IMR-90 (cell line): ENCODE data around the gene RETREG1. TPM values are rescaled to one million over a fixed set of nuclear protein-coding genes. Genes with fewer than 3 reads are reported as not detected.

Experiments
- ATAC-seq: fragments of 200-7000 bp; cut with Tn5 transposase; 2 replicates; pipeline ENCODE4 v1.9.1; 2020; ENCODE audit warnings: low read depth, mild to moderate bottlenecking, moderate library complexity
- BruUV-seq: library from RNA; stranded (reverse); fragments of 400-500 nt; replicated peaks from 2 replicates; lab custom pipeline; 2021; lab: Mats Ljungman, UMichigan
- CTCF ChIA-PET: fragments of 300-600 bp; formaldehyde crosslinking; extraction: SDS; loops from one replicate; lab custom pipeline; 2021; ENCODE audit warnings: antibody characterized with exemption; lab: Yijun Ruan, JAX
- POLR2A ChIA-PET: fragments of 300-600 bp; sonication (Branson Sonifier 250); formaldehyde crosslinking; loops from one replicate; lab custom pipeline; 2022; ENCODE audit warnings: antibody characterized with exemption; ENCODE audit not compliant: unreplicated experiment; lab: Charles Lee
- DNase-seq: peaks from one replicate; pipeline ENCODE4 v3.0.0; 2013
- H2AFZ ChIP-seq: replicated peaks from 2 replicates; pipeline ENCODE3; 2013; ENCODE audit warnings: low read length, mild to moderate bottlenecking; ENCODE audit not compliant: poor library complexity
- H2AK5ac ChIP-seq: 2 replicates; pipeline ENCODE4 v1.6.1; 2013; ENCODE audit warnings: low read depth, low read length, inconsistent platforms
- H2AK9ac ChIP-seq: replicated peaks from 2 replicates; pipeline ENCODE3; 2013; ENCODE audit warnings: mild to moderate bottlenecking, low read depth, low read length, moderate library complexity; ENCODE audit not compliant: poor library complexity
- H2BK120ac ChIP-seq: 2 replicates; pipeline ENCODE4 v1.6.1; 2013; ENCODE audit warnings: low read depth, low read length, inconsistent platforms
- H2BK15ac ChIP-seq: 3 replicates; pipeline ENCODE4 v1.6.1; 2013; ENCODE audit warnings: low read depth, low read length, inconsistent platforms
- H2BK20ac ChIP-seq: 2 replicates; pipeline ENCODE4 v1.6.1; 2013; ENCODE audit warnings: low read depth, mild to moderate bottlenecking, inconsistent platforms, low read length, moderate library complexity
- H2BK5ac ChIP-seq: 2 replicates; pipeline ENCODE4 v1.6.1; 2013; ENCODE audit warnings: mild to moderate bottlenecking, low read depth, low read length, inconsistent platforms; ENCODE audit not compliant: poor library complexity, severe bottlenecking
- H3K14ac ChIP-seq: replicated peaks from 2 replicates; pipeline ENCODE4 v1.6.1; 2013; ENCODE audit warnings: low read depth, low read length, inconsistent platforms
- H3K18ac ChIP-seq: 2 replicates; pipeline ENCODE4 v1.6.1; 2013; ENCODE audit warnings: low read depth, low read length, control low read depth
- H3K23ac ChIP-seq: 2 replicates; pipeline ENCODE4 v1.6.1; 2013; ENCODE audit warnings: low read depth, low read length, inconsistent platforms
- H3K27ac ChIP-seq: 2 replicates; pipeline ENCODE4 v1.5.1; 2013; ENCODE audit warnings: mild to moderate bottlenecking, control low read depth, low read length; ENCODE audit not compliant: insufficient read depth
- H3K27me3 ChIP-seq: 2 replicates; pipeline ENCODE4 v1.6.1; 2013; ENCODE audit warnings: low read length; ENCODE audit not compliant: control insufficient read depth, insufficient read depth
- H3K36me3 ChIP-seq: 2 replicates; pipeline ENCODE4 v1.6.1; 2013; ENCODE audit warnings: low read length, mixed read lengths; ENCODE audit not compliant: control insufficient read depth, insufficient read depth
- H3K4ac ChIP-seq: 2 replicates; pipeline ENCODE4 v1.6.1; 2013; ENCODE audit warnings: low read depth, low read length, inconsistent platforms
- H3K4me1 ChIP-seq: 2 replicates; pipeline ENCODE4 v1.6.1; 2013; ENCODE audit warnings: low read length, mixed read lengths; ENCODE audit not compliant: control insufficient read depth, insufficient read depth
- H3K4me2 ChIP-seq: 2 replicates; pipeline ENCODE4 v1.6.1; 2013; ENCODE audit warnings: low read depth, mild to moderate bottlenecking, control low read depth, low read length, moderate library complexity
- H3K4me3 ChIP-seq: 2 replicates; pipeline ENCODE4 v1.5.1; 2013; ENCODE audit warnings: low read depth, mild to moderate bottlenecking, control low read depth, low read length, moderate library complexity; ENCODE audit not compliant: insufficient read depth
- H3K56ac ChIP-seq: 2 replicates; pipeline ENCODE4 v1.6.1; 2013; ENCODE audit warnings: low read length, inconsistent platforms; ENCODE audit not compliant: insufficient read depth; ENCODE audit errors: extremely low read depth
- H3K79me1 ChIP-seq, 2 experiments: 2 replicates each; pipeline ENCODE4 v1.6.1; 2013; ENCODE audit warnings: low read length in 2 of 2, inconsistent platforms in 1 of 2, low read depth in 1 of 2
- H3K9ac ChIP-seq: 2 replicates; pipeline ENCODE4 v1.6.1; 2013; ENCODE audit warnings: low read depth, low read length, control low read depth
- H3K9me1 ChIP-seq: 2 replicates; pipeline ENCODE4 v1.6.1; 2013; ENCODE audit warnings: low read length, inconsistent platforms; ENCODE audit not compliant: insufficient read depth
- H3K9me3 ChIP-seq: 2 replicates; pipeline ENCODE4 v1.6.1; 2013; ENCODE audit warnings: low read length; ENCODE audit not compliant: control insufficient read depth, insufficient read depth
- H4K20me1 ChIP-seq: 2 replicates; pipeline ENCODE4 v1.6.1; 2013; ENCODE audit warnings: low read length, inconsistent platforms; ENCODE audit not compliant: insufficient read depth
- H4K5ac ChIP-seq: 2 replicates; pipeline ENCODE4 v1.6.1; 2013; ENCODE audit warnings: mild to moderate bottlenecking, low read depth, low read length, control low read depth
- H4K8ac ChIP-seq, 2 experiments: 2 replicates each; pipeline ENCODE4 v1.6.1; 2013; ENCODE audit warnings: low read depth in 2 of 2, low read length in 2 of 2, control low read depth in 1 of 2, inconsistent platforms in 1 of 2
- H4K91ac ChIP-seq: 2 replicates; pipeline ENCODE4 v1.6.1; 2013; ENCODE audit warnings: low read depth, low read length, inconsistent platforms; ENCODE audit not compliant: insufficient read depth
- BHLHE40 ChIP-seq: fragments of 150-350 bp; IDR thresholded peaks from 2 replicates; pipeline ENCODE4 v1.6.1; 2016; ENCODE audit warnings: mild to moderate bottlenecking, low read depth, low read length
- CEBPB ChIP-seq: IDR thresholded peaks from 2 replicates; pipeline ENCODE4 v1.6.1; 2012; ENCODE audit warnings: low read depth, low read length, improper control_type of control experiment
- CHD1 ChIP-seq: IDR thresholded peaks from 2 replicates; pipeline ENCODE4 v1.6.1; 2012; ENCODE audit warnings: low read depth, low read length, improper control_type of control experiment
- FOS ChIP-seq: fragments of 150-350 bp; IDR thresholded peaks from 2 replicates; pipeline ENCODE4 v1.6.1; 2016; ENCODE audit warnings: low read depth, low read length
- MAFK ChIP-seq: IDR thresholded peaks from 2 replicates; pipeline ENCODE4 v1.6.1; 2012; ENCODE audit warnings: low read depth, low read length, improper control_type of control experiment
- MAZ ChIP-seq: IDR thresholded peaks from 2 replicates; pipeline ENCODE4 v1.6.1; 2012; ENCODE audit warnings: low read depth, mild to moderate bottlenecking, low read length, improper control_type of control experiment, moderate library complexity, borderline replicate concordance
- MXI1 ChIP-seq: IDR thresholded peaks from 2 replicates; pipeline ENCODE4 v1.6.1; 2012; ENCODE audit warnings: low read depth, mild to moderate bottlenecking, low read length, moderate library complexity, borderline replicate concordance
- NFE2L2 ChIP-seq: fragments of 150-350 bp; IDR thresholded peaks from 2 replicates; pipeline ENCODE4 v1.6.1; 2016; ENCODE audit warnings: low read depth, mild to moderate bottlenecking, low read length
- POLR2A ChIP-seq: IDR thresholded peaks from 2 replicates; pipeline ENCODE4 v1.6.1; 2012; ENCODE audit warnings: mild to moderate bottlenecking, low read depth, low read length
- RAD21 ChIP-seq: IDR thresholded peaks from 2 replicates; pipeline ENCODE4 v1.6.1; 2012; ENCODE audit warnings: low read length, improper control_type of control experiment
- RCOR1 ChIP-seq: IDR thresholded peaks from 2 replicates; pipeline ENCODE4 v1.6.1; 2012; ENCODE audit warnings: mild to moderate bottlenecking, low read length, improper control_type of control experiment; ENCODE audit not compliant: insufficient replicate concordance
- RFX5 ChIP-seq: IDR thresholded peaks from 2 replicates; pipeline ENCODE4 v1.8.0; 2012; ENCODE audit warnings: low read depth, mild to moderate bottlenecking, low read length, moderate library complexity
- SMC3 ChIP-seq: fragments of 150-350 bp; IDR thresholded peaks from 2 replicates; pipeline ENCODE4 v1.6.1; 2016; ENCODE audit warnings: low read depth, mild to moderate bottlenecking, antibody characterized with exemption, low read length, moderate library complexity
- USF2 ChIP-seq: fragments of 150-350 bp; IDR thresholded peaks from 2 replicates; pipeline ENCODE4 v1.6.1; 2017; ENCODE audit warnings: mild to moderate bottlenecking, antibody characterized with exemption, low read length, low read depth
- WGBS, 2 experiments: methylation state at CpG; one replicate each; pipeline versions ENCODE4 v1.1.5 to v1.1.7; 2013; ENCODE audit warnings: missing lambda C conversion rate in 2 of 2; ENCODE audit not compliant: insufficient read length in 1 of 2; ENCODE audit errors: extremely low coverage in 2 of 2; 5-methylcytosine and 5-hydroxymethylcytosine counted together
- dilution Hi-C: fragments of 300-500 bp; cut with HindIII; formaldehyde crosslinking; loops from one replicate; pipeline ENCODE4 v1.14.3; 2018; ENCODE audit warnings: low sequenced_read_pairs; ENCODE audit not compliant: unreplicated experiment
- in situ Hi-C: fragments of 300-500 bp; cut with MboI; formaldehyde crosslinking; loops from 3 replicates; pipeline ENCODE4 v1.14.3; 2019; ENCODE audit warnings: low sequenced_read_pairs, inconsistent platforms, mixed read lengths
- intact Hi-C: fragments of 100-400 bp; cut with micrococcal nuclease; formaldehyde crosslinking; loops from 2 replicates; pipeline ENCODE4 v1.10.0; 2022
- polyA plus RNA-seq, 3 experiments: library from polyadenylated mRNA; depleted of rRNA; stranded (reverse); fragments of >200 nt; gene quantifications; 2 replicates each; pipeline ENCODE4 v1.2.3, GENCODE V29; 2012; ENCODE audit warnings: low replicate concordance in 1 of 3
- total RNA-seq: library from RNA; depleted of rRNA; stranded (reverse); fragments of >200 nt; gene quantifications from 2 replicates; pipeline ENCODE4 v1.2.3, GENCODE V29; 2012
- TF ChIP-seq, protein P1 (sequence below): conservative IDR thresholded peaks from 2 replicates; pipeline ENCODE4 v1.5.1; 2012; ENCODE audit warnings: mild to moderate bottlenecking, low read depth, low read length, improper control_type of control experiment
- TF ChIP-seq, protein P2 (sequence below): fragments of 150-350 bp; IDR thresholded peaks from 2 replicates; pipeline ENCODE4 v1.6.1; 2016; ENCODE audit warnings: low read depth, mild to moderate bottlenecking, low read length, moderate library complexity, borderline replicate concordance

RETREG1 gene
- total and polyA plus RNA-seq, 2 of the 4 experiments (the other 2 are of a cell fraction): not detected

GRCh38 chr5:16528382-16529110 is 88.3 kb downstream of the RETREG1 start:
- Histone ChIP-seq H3K4me2 (no peak overlapping the region), H3K23ac (no peak overlapping the region), H3K27me3 (peaks cover 20% of the 10 kb centered on the region), H4K5ac (no peak overlapping the region), H3K56ac (no peak overlapping the region), H2BK20ac (no peak overlapping the region), H3K36me3 (no peaks in the 10 kb centered on the region), H3K9me1 (no peaks in the 10 kb centered on the region), H4K91ac (no peak overlapping the region), H2BK5ac (no peak overlapping the region), H2BK120ac (no peak overlapping the region), H3K4ac (no peak overlapping the region), H3K9me3 (no peaks in the 10 kb centered on the region; the same call in 1 of the 2 replicates), H4K20me1 (no peaks in the 10 kb centered on the region), H3K27ac (no peak overlapping the region), H2AK9ac (no peak overlapping the region), H4K8ac (no peak overlapping the region), H2AFZ (no peak overlapping the region), H3K18ac (no peak overlapping the region), H3K14ac (no peak overlapping the region), H3K4me3 (no peak overlapping the region), H2BK15ac (no peak overlapping the region), H3K9ac (no peak overlapping the region), H3K79me1 (no peaks in the 10 kb centered on the region), H2AK5ac (no peak overlapping the region), H3K4me1 (no peaks in the 10 kb centered on the region)
- dilution Hi-C loops (no loop called here), in situ Hi-C loops (no loop called here), intact Hi-C loops (no loop called here)
- ChIA-PET POLR2A (no interaction called here), CTCF (no interaction called here)
- BruUV-seq: no TSS peak
- TF ChIP-seq SMC3 (no peak), MXI1 (no peak), RFX5 (no peak), USF2 (no peak), POLR2A (no peak), CEBPB (no peak), MAZ (no peak), RCOR1 (no peak), BHLHE40 (no peak), MAFK (no peak), NFE2L2 (no peak), FOS (no peak), RAD21 (no peak), CHD1 (no peak)
- TF ChIP-seq, protein P1, sequence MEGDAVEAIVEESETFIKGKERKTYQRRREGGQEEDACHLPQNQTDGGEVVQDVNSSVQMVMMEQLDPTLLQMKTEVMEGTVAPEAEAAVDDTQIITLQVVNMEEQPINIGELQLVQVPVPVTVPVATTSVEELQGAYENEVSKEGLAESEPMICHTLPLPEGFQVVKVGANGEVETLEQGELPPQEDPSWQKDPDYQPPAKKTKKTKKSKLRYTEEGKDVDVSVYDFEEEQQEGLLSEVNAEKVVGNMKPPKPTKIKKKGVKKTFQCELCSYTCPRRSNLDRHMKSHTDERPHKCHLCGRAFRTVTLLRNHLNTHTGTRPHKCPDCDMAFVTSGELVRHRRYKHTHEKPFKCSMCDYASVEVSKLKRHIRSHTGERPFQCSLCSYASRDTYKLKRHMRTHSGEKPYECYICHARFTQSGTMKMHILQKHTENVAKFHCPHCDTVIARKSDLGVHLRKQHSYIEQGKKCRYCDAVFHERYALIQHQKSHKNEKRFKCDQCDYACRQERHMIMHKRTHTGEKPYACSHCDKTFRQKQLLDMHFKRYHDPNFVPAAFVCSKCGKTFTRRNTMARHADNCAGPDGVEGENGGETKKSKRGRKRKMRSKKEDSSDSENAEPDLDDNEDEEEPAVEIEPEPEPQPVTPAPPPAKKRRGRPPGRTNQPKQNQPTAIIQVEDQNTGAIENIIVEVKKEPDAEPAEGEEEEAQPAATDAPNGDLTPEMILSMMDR: no peak
- TF ChIP-seq, protein P2, sequence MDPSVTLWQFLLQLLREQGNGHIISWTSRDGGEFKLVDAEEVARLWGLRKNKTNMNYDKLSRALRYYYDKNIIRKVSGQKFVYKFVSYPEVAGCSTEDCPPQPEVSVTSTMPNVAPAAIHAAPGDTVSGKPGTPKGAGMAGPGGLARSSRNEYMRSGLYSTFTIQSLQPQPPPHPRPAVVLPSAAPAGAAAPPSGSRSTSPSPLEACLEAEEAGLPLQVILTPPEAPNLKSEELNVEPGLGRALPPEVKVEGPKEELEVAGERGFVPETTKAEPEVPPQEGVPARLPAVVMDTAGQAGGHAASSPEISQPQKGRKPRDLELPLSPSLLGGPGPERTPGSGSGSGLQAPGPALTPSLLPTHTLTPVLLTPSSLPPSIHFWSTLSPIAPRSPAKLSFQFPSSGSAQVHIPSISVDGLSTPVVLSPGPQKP: no peak
- no peak for DNase-seq
- whole genome bisulfite sequencing, 2 experiments: 80% methylated on average over 2 of the region's 7 CpGs; no CpG with 5 or more reads in 1 of the 2 experiments
- no peak for ATAC-seq
